Motor neuron (in vitro differentiated cells): Measurements from ENCODE around the gene TRIO. TPM values are rescaled to one million over a fixed set of nuclear protein-coding genes. Genes with fewer than 3 reads are reported as not detected.

Source experiments
- ATAC-seq, 8 experiments: fragments of 200-7000 bp; cut with Tn5 transposase; replicated peaks in 6 of 8; 2 replicates each; pipeline ENCODE4 v1.8.0; 2021; ENCODE audit warnings: mild to moderate bottlenecking in 8 of 8, moderate library complexity in 8 of 8
- H3K27ac ChIP-seq, 2 donors: fragments of 250-450 bp; sonication (Bioruptor Pico); 2 replicates each; pipeline ENCODE4 v1.9.0; 2021; ENCODE audit warnings: antibody characterized with exemption in 2 of 2, mild to moderate bottlenecking in 2 of 2, moderate library complexity in 1 of 2
- H3K4me1 ChIP-seq, 2 donors: fragments of 250-450 bp; sonication (Bioruptor Pico); replicated peaks in 1 of 2; 2 replicates each; pipeline ENCODE4 v1.6.1; 2021; ENCODE audit warnings: antibody characterized with exemption in 2 of 2, mild to moderate bottlenecking in 2 of 2, moderate library complexity in 1 of 2
- H3K4me3 ChIP-seq, 5 donors: fragments of 250-450 bp; sonication (Bioruptor Pico); 2 replicates each; pipeline ENCODE4 v1.9.0; 2021; ENCODE audit warnings: antibody characterized with exemption in 5 of 5, mild to moderate bottlenecking in 5 of 5, moderate library complexity in 4 of 5
- WGBS, 10 experiments: fragments of 450-650 bp; shearing (Covaris generic); methylation state at CpG; one replicate each; pipeline ENCODE4 v1.0.0; 2022; 5-methylcytosine and 5-hydroxymethylcytosine counted together
- in situ Hi-C, 9 experiments: fragments of 400-800 bp; cut with MboI; loops; one replicate each; pipeline ENCODE4 v1.15.0; 2021; ENCODE audit warnings: low sequenced_read_pairs in 9 of 9, low pct_unique_long_range_greater_than_20kb in 2 of 9; ENCODE audit not compliant: unreplicated experiment in 9 of 9
- total RNA-seq, 8 experiments: library from RNA; unstranded; fragments of 300-600 nt; gene quantifications; 2 replicates each; pipeline versions ENCODE4 v1.2.3 to v1.2.4, GENCODE V29; 2022

TRIO gene
- total RNA-seq, 8 experiments from 2014 or later: 39.7 to 162 (median 92.9) TPM

- ATAC-seq: peak in 2 of 8 experiments; percentile 8
- no peak overlapping the region for H3K4me3 ChIP-seq
- peak overlapping the region; percentile 5 to 41 for H3K27ac ChIP-seq
- WGBS, 10 experiments: 48 to 90% (median 81%) methylated on average over 1 to 6 of the region's 9 CpGs; no CpG with 5 or more reads in 1 of the 10 experiments
- in situ Hi-C loops: no loop called here
- peaks cover 54 to 63% of the 10 kb centered on the region in 2 donors for H3K4me1 ChIP-seq
Observed at GRCh38 chr5:14246350-14247053, 103.4 kb downstream of the TRIO start.

GRCh38 chr5:14247054-14247386 lies 103.9 kb downstream of the TRIO start:
- ATAC-seq: no peak
- WGBS, 10 experiments: 0 to 29% methylated on average over 1 of the region's 4 CpGs; no CpG with 5 or more reads in 8 of the 10 experiments
- Histone ChIP-seq H3K27ac (peak overlapping the region in 1 of 2 donors; percentile 41), H3K4me3 (no peak overlapping the region), H3K4me1 (peaks cover 59 to 68% of the 10 kb centered on the region in 2 donors)
- in situ Hi-C loops: no loop called here

- peak in 6 of 8 experiments; percentile 17 to 64 (median 50) for ATAC-seq
- in situ Hi-C loops: loop anchor here in 5 of 9 experiments (25.0 kb wide), 5 partner anchors 87 to 262 kb away; partner anchors contain the start of gene TRIO (in 1 of the 5)
- Histone ChIP-seq H3K27ac (peak overlapping the region; percentile 96 to 97), H3K4me1 (peaks cover 56 to 60% of the 10 kb centered on the region in 2 donors), H3K4me3 (peak overlapping the region; percentile 1 to 33 (median 24))
- 50 to 100% (median 68%) methylated on average over 1 to 6 of the region's 6 CpGs; no CpG with 5 or more reads in 2 of the 10 experiments for WGBS, 10 experiments
Observed at GRCh38 chr5:14249258-14250082, 106.3 kb downstream of the TRIO start.

- in situ Hi-C loops: loop anchor here in 5 of 9 experiments (25.0 kb wide), 5 partner anchors 88 to 263 kb away; partner anchors contain the start of gene TRIO (in 1 of the 5)
- Histone ChIP-seq H3K27ac (peak overlapping the region; percentile 96 to 97), H3K4me3 (peak overlapping the region; percentile 24 to 33 (median 28)), H3K4me1 (peaks cover 49 to 53% of the 10 kb centered on the region in 2 donors)
- 18 to 80% (median 50%) methylated on average over 1 to 9 of the region's 16 CpGs; no CpG with 5 or more reads in 2 of the 10 experiments for WGBS, 10 experiments
- ATAC-seq: peak; percentile 81 to 99 (median 93)
Observed at GRCh38 chr5:14250084-14250695, 107.0 kb downstream of the TRIO start.

- no peak for ATAC-seq
- H3K4me1 ChIP-seq: peaks cover 43 to 46% of the 10 kb centered on the region in 2 donors
- WGBS, 10 experiments: 29 to 100% (median 91%) methylated on average over 1 to 8 of the region's 11 CpGs; no CpG with 5 or more reads in 1 of the 10 experiments
- peak overlapping the region; percentile 96 to 97 for H3K27ac ChIP-seq
- in situ Hi-C loops: loop anchor here in 5 of 9 experiments (25.0 kb wide), 5 partner anchors 89 to 264 kb away; partner anchors contain the start of gene TRIO (in 1 of the 5)
- H3K4me3 ChIP-seq: peak overlapping the region; percentile 24 to 33 (median 28)
Observed at GRCh38 chr5:14250748-14251701, 107.9 kb downstream of the TRIO start.

GRCh38 chr5:14251733-14252132 lies 108.6 kb downstream of the TRIO start:
- Histone ChIP-seq H3K4me1 (peaks cover 37 to 39% of the 10 kb centered on the region in 2 donors), H3K27ac (peak overlapping the region; percentile 96 to 97), H3K4me3 (no peak overlapping the region)
- in situ Hi-C loops: loop anchor here in 5 of 9 experiments (25.0 kb wide), 5 partner anchors 89 to 264 kb away; partner anchors contain the start of gene TRIO (in 1 of the 5)
- ATAC-seq: no peak

- in situ Hi-C loops: loop anchor here in 5 of 9 experiments (25.0 kb wide), 5 partner anchors 90 to 265 kb away; partner anchors contain the start of gene TRIO (in 1 of the 5)
- Histone ChIP-seq H3K27ac (no peak overlapping the region), H3K4me3 (no peak overlapping the region), H3K4me1 (peaks cover 36 to 38% of the 10 kb centered on the region in 2 donors)
- no peak for ATAC-seq
- 83 to 100% (median 98%) methylated on average over 1 to 4 of the region's 4 CpGs; no CpG with 5 or more reads in 2 of the 10 experiments for WGBS, 10 experiments
Observed at GRCh38 chr5:14252793-14253192, 109.7 kb downstream of the TRIO start.

- Histone ChIP-seq H3K4me1 (peaks cover 34 to 38% of the 10 kb centered on the region in 2 donors), H3K27ac (no peak overlapping the region), H3K4me3 (no peak overlapping the region)
- in situ Hi-C loops: loop anchor here in 5 of 9 experiments (25.0 kb wide), 5 partner anchors 92 to 267 kb away; partner anchors contain the start of gene TRIO (in 1 of the 5)
- no peak for ATAC-seq
- 83 to 100% (median 100%) methylated on average over 1 to 2 of the region's 2 CpGs; no CpG with 5 or more reads in 5 of the 10 experiments for WGBS, 10 experiments
Observed at GRCh38 chr5:14254686-14255085, 111.5 kb downstream of the TRIO start.

- WGBS, 10 experiments: 56 to 100% (median 85%) methylated on average over 1 to 3 of the region's 5 CpGs; no CpG with 5 or more reads in 3 of the 10 experiments
- no peak for ATAC-seq
- in situ Hi-C loops: loop anchor here in 5 of 9 experiments (25.0 kb wide), 5 partner anchors 94 to 269 kb away; partner anchors contain the start of gene TRIO (in 1 of the 5)
- no peak overlapping the region for H3K4me3 ChIP-seq
- no peak overlapping the region for H3K27ac ChIP-seq
- H3K4me1 ChIP-seq: peaks cover 34 to 44% of the 10 kb centered on the region in 2 donors
Observed at GRCh38 chr5:14256026-14256690, 113.0 kb downstream of the TRIO start.

GRCh38 chr5:14256756-14257393 lies 113.7 kb downstream of the TRIO start:
- Histone ChIP-seq H3K4me3 (no peak overlapping the region), H3K4me1 (peaks cover 27 to 41% of the 10 kb centered on the region in 2 donors), H3K27ac (no peak overlapping the region)
- 67 to 100% (median 81%) methylated on average over 1 to 10 of the region's 11 CpGs; no CpG with 5 or more reads in 3 of the 10 experiments for WGBS, 10 experiments
- in situ Hi-C loops: loop anchor here in 5 of 9 experiments (25.0 kb wide), 5 partner anchors 95 to 270 kb away; partner anchors contain the start of gene TRIO (in 1 of the 5)
- peak in 1 of 8 experiments; percentile 10 for ATAC-seq
